ENCODE results near the gene HYAL3.

HYAL3 gene

GRCh38 chr3:50298836-50299637 is at the start of gene HYAL3, which contains the start of gene NAA80:
HYAL3 (minus strand) TSS chr3:50299405; CDS start chr3:50295602, 3,803 bp downstream.
NAA80 (minus strand) TSS chr3:50299405; CDS start chr3:50297463, 1,942 bp downstream.
- DNase-seq = peak; percentile 99

GRCh38 chr3:50347187-50347813 is 48.1 kb upstream of the HYAL3 start:
- DNase-seq = peak; percentile 78

GRCh38 chr3:50345586-50346234 is 46.5 kb upstream of the HYAL3 start, which contains the start of gene ZMYND10:
ZMYND10 (minus strand) TSS chr3:50345732; CDS start chr3:50345579, 153 bp downstream.
- DNase-seq = peak; percentile 74

- DNase-seq = no peak
Measured at GRCh38 chr3:50345008-50345407, 45.8 kb upstream of the HYAL3 start.

- no peak for DNase-seq
Measured at GRCh38 chr3:50342813-50343633, 43.8 kb upstream of the HYAL3 start.

- no peak for DNase-seq
Measured at GRCh38 chr3:50341996-50342650, 42.9 kb upstream of the HYAL3 start.

- DNase-seq = no peak
Measured at GRCh38 chr3:50341537-50341936, 42.3 kb upstream of the HYAL3 start.

GRCh38 chr3:50340448-50341329 is 41.5 kb upstream of the HYAL3 start, which contains the start of gene RASSF1:
RASSF1 (minus strand) TSS chr3:50340836; CDS start chr3:50340805, 31 bp downstream.
- peak; percentile 65 for DNase-seq

GRCh38 chr3:50340147-50340447 is 40.9 kb upstream of the HYAL3 start:
- DNase-seq = no peak

GRCh38 chr3:50339485-50340146 is 40.4 kb upstream of the HYAL3 start:
- DNase-seq = no peak

- no peak for DNase-seq
Measured at GRCh38 chr3:50338965-50339364, 39.8 kb upstream of the HYAL3 start.

GRCh38 chr3:50337175-50337861 is 38.1 kb upstream of the HYAL3 start:
- DNase-seq = peak; percentile 96

- no peak for DNase-seq
Measured at GRCh38 chr3:50336452-50337174, 37.4 kb upstream of the HYAL3 start.

GRCh38 chr3:50334339-50335075 is 35.3 kb upstream of the HYAL3 start:
- DNase-seq = no peak

GRCh38 chr3:50333744-50334328 is 34.6 kb upstream of the HYAL3 start:
- no peak for DNase-seq

- DNase-seq = no peak
Measured at GRCh38 chr3:50331364-50331907, 32.2 kb upstream of the HYAL3 start.

- DNase-seq = no peak
Measured at GRCh38 chr3:50330330-50330729, 31.1 kb upstream of the HYAL3 start.

Measured in activated naive CD4-positive, alpha-beta T cell treated with anti-CD3 and anti-CD28 coated beads, Interleukin-2, amount 50 U/mL, for 16 hours (primary cell).